NCI-H1436 treated with DMSO at 0.1 percent for 48 hours (cell line): ENCODE results near the gene NCAPD3.

Experiments
- DNase-seq: peaks from one replicate; lab custom pipeline; 2025; lab: John Stamatoyannopoulos, UW

NCAPD3 gene

GRCh38 chr11:134159652-134160051, 64.1 kb downstream of the NCAPD3 start:
- no peak for DNase-seq

- DNase-seq: no peak
These were observed 65.7 kb downstream of the NCAPD3 start for GRCh38 chr11:134158023-134158422.

- DNase-seq: no peak
These were observed 66.3 kb downstream of the NCAPD3 start for GRCh38 chr11:134157451-134157850.

GRCh38 chr11:134155946-134156865, 67.6 kb downstream of the NCAPD3 start:
- DNase-seq: no peak

GRCh38 chr11:134155456-134155855, 68.3 kb downstream of the NCAPD3 start:
- DNase-seq: no peak

- no peak for DNase-seq
These were observed 69.3 kb downstream of the NCAPD3 start for GRCh38 chr11:134154441-134154840.

GRCh38 chr11:134153147-134153905, 70.4 kb downstream of the NCAPD3 start:
- DNase-seq: no peak

GRCh38 chr11:134152696-134153095, 71.1 kb downstream of the NCAPD3 start:
- DNase-seq: no peak

GRCh38 chr11:134151083-134151747, 72.6 kb downstream of the NCAPD3 start:
- no peak for DNase-seq

- no peak for DNase-seq
These were observed 73.4 kb downstream of the NCAPD3 start for GRCh38 chr11:134150195-134150903.

- DNase-seq: no peak
These were observed 74.4 kb downstream of the NCAPD3 start for GRCh38 chr11:134149371-134149770.

GRCh38 chr11:134146598-134146997, 77.2 kb downstream of the NCAPD3 start:
- DNase-seq: no peak

- DNase-seq: no peak
These were observed 78.1 kb downstream of the NCAPD3 start for GRCh38 chr11:134145715-134146114.

- DNase-seq: no peak
These were observed 79.0 kb downstream of the NCAPD3 start for GRCh38 chr11:134144744-134145143.

GRCh38 chr11:134143801-134144200, 80.0 kb downstream of the NCAPD3 start:
- no peak for DNase-seq

- no peak for DNase-seq
These were observed 81.2 kb downstream of the NCAPD3 start for GRCh38 chr11:134142536-134142935.

- no peak for DNase-seq
These were observed 82.7 kb downstream of the NCAPD3 start for GRCh38 chr11:134140961-134141490.

- peak; percentile 2 for DNase-seq
These were observed 83.9 kb downstream of the NCAPD3 start for GRCh38 chr11:134139873-134140331.

GRCh38 chr11:134139303-134139872, 84.4 kb downstream of the NCAPD3 start:
- DNase-seq: no peak

- DNase-seq: no peak
These were observed 85.4 kb downstream of the NCAPD3 start for GRCh38 chr11:134138376-134138775.

GRCh38 chr11:134134167-134134566, 89.6 kb downstream of the NCAPD3 start:
- DNase-seq: no peak
